ENCODE data around the gene PAQR3.
"Not testable (repeated sequence)": the region's sequence is repeated elsewhere in the genome, so short reads cannot be mapped to it uniquely, and the experiment has no call there.

- TF ChIP-seq CTCF (conservative IDR thresholded peaks at IDR 0.05); ZFX (IDR thresholded peaks at IDR 0.05): not testable (repeated sequence)
Measured at GRCh38 chr4:78868712-78869111, 70.5 kb downstream of the PAQR3 start.
